GM18951 (cell line): ENCODE measurements around the gene KCNG4.
"Not testable (repeated sequence)": the region's sequence is repeated elsewhere in the genome, so short reads cannot be mapped to it uniquely, and the experiment has no call there.

ENCODE experiments used
- POLR2A ChIP-seq: IDR thresholded peaks from 4 replicates; pipeline ENCODE4 v1.6.1; 2011; ENCODE audit warnings: mild to moderate bottlenecking; ENCODE audit not compliant: insufficient read length, insufficient read depth; ENCODE audit errors: extremely low read depth
- in situ Hi-C: fragments of 300-500 bp; cut with MboI; formaldehyde crosslinking; loops from one replicate; pipeline ENCODE4 v1.12.0; 2022; ENCODE audit warnings: low sequenced_read_pairs, mixed read lengths, inconsistent platforms; ENCODE audit not compliant: unreplicated experiment

The KCNG4 gene

DNA sequence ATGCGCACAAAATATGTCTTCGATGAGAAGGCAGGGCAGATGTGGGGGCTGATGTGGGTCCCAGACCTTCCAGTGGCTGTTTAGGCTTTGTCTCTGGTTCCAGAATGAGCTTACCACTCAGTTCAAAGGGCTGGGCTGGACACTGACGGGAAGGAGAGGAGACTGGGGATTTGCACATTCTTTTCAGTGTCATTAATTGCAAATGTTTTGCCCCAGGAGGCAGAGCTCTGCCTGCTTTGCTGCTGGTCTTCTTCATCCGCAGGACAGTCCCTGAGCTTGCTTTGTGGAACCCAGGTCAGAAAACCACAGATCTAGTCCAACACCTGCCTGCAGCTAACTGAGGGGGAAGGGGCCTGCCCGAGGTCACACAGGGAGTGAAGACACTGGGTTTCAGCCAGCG is 20.9 kb downstream of the KCNG4 start:
- TF ChIP-seq POLR2A = no peak
- in situ Hi-C loops = no loop called here

DNA sequence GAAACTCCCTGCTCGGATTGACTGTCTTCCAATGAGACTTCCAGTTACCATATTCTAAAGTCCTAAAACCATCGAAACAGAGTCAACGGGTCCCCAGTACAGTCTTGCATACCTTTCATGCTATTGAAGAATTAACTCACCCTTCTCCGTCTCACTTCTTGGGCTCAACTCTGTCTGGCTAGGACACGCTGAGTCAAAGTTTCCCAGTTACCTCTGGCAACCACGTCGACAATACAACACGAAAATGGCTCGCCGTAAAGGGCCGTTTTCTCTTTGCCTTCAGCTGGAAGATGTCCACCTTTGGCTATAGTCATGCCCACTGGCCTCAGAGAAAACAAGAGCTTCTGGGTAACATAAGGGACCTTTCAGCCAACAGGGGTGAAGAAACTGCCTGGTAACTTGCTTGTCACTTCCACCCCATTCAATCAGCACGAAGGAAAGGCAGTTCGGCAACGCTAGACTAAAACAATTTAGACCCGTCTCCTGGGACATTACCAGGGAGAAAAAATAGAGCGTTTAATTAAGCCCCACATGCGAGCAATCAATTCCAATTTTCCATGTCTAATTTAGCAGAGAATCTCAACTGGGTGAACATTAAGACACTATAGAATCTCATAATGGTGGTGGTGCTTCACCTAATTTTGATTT is 21.5 kb downstream of the KCNG4 start:
- in situ Hi-C loops = no loop called here
- no peak for TF ChIP-seq POLR2A

DNA sequence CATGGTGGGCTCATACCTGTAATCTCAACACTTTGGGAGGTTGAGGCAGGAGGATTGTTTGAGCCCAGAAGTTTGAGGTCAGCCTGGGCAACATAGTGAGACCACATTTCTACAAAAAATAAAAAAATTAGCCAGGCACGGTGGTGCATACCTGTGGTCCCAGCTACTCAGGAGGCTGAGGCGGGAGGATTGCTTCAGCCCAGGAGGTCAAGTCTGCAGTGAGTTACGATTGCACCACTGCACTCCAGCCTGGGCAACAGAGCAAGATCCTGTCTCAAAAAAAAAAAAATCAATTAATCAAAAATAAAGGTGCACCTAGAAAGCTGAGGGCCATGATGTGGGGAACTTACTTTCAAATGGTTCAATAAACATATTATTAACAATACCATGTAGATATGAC is 23.7 kb downstream of the KCNG4 start:
- in situ Hi-C loops = not testable (repeated sequence)

DNA sequence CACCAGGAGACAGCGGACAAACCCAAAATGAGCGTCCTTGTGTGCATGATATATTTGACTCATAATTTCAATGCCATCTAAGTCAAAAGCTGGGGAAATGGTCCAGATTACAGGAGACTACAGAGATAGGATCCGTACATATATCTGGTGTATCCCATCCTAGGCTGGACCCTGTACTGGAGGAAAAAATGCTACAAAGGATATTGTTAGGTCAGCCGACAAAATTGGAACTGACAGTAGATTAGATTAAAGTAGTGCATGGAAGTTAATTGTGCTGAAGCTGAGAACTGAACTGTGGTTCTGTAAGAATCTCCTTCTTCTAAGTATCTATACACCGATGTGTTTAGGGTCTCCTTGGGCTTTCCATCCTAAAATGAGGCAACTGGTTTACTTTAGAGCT is 24.3 kb downstream of the KCNG4 start:
- TF ChIP-seq POLR2A = no peak
- in situ Hi-C loops = no loop called here

DNA sequence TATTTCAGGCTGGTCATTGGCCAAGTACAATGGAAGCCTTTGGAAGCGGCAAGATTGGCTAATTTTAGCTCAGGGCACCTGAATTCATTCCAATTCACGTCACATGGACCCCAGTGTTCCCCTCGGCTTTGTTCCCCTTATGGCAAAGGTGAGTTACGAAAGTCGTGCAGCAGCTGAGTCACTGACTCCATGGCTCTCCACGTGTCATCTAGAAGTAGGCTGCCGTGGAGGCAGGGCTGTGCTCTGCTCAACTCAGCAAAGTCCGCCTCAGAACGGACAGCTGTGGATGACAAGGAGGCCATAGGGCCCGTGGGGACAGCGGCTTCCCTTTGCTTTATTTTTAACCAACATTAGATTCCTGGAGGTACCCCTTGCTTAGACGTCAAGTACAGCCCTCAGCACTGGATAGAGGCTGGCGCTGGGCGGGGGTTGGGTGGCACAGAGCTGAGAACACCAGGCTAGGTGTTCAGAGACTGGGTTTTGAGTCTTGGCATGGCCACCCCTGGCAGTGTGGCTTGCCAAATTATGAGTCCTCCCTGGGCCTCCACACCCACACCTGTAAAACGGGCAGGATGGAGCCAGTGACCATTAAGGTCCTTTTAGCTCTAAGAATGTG is 25.3 kb downstream of the KCNG4 start:
- in situ Hi-C loops = no loop called here
- no peak for TF ChIP-seq POLR2A

DNA sequence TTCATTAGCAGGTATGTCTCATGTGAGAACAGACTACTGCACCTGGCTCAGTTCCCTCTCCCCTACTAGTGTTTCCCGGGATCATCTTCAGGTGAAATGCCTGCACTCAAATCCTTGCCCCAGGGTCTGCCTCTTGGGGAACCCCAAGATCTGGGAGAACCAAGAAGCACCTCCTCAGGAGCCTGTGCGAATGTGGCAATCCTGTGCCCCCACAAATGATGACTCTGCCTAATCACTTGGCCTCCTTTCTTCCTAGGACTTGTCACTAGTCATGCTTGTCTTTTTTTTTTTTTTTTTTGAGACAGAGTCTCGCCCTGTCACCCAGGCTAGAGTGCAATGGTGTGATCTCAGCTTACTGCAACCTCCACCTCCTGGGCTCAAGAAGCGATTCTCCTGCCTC is 27.2 kb downstream of the KCNG4 start:
- in situ Hi-C loops = no loop called here
- TF ChIP-seq POLR2A = no peak

DNA sequence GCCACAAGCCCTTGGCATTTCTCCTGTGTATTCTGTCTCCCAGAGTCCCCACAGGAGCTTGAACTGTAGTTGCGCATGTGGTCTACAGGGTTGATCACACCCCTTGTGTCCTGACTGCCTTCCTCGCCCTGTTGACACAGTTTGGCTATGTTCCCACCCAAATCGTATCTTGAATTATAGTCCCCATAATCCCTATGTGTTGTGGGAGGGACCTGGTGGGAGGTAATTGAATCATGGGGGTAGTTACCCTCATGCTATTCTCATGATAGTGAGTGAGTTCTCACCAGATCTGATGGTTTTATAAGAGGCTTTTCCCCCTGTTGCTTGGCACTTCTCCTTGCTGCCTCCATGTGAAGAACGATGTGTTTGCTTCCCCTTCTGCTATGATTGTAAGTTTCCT is 27.7 kb downstream of the KCNG4 start:
- in situ Hi-C loops = no loop called here
- TF ChIP-seq POLR2A = no peak

DNA sequence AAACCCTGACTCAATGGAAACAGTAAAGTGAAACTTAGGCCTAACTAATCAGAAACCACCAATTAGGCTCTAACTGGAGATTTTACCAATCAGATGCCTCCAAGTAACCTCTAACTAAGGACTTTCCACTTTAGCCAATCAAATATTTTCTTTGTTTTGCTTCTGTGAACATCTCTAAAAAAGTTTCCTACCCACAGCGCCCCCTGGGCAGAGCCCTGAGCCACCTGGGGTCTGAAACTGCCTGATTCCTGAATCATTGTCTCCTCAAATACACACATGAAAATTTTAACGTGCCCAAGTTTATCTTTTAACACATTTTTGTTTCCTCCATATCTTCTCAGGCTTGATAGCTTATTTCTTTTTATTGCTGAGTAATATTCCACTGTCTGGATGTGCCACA is 29.8 kb downstream of the KCNG4 start:
- in situ Hi-C loops = no loop called here
- TF ChIP-seq POLR2A = no peak

DNA sequence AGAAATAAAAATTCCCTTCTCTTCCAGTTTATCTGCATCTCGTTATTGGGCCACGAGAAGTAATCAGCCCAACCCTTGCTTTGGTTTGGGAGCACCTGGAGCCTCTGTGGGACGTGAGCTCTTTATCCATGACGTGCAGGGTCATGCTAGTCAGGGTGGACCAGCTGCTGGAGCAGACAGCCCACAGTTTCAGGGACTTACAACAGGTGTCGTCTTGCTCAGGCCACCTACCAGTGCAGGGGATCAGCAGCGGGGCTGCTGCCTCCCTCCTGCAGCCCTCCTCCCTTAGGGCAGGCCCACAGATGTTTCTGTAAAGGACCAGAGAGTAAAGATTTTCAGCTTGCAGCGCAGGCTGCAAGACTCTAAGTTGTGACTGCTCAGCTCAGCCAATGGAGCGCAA is 31.9 kb downstream of the KCNG4 start:
- in situ Hi-C loops = no loop called here
- no peak for TF ChIP-seq POLR2A

DNA sequence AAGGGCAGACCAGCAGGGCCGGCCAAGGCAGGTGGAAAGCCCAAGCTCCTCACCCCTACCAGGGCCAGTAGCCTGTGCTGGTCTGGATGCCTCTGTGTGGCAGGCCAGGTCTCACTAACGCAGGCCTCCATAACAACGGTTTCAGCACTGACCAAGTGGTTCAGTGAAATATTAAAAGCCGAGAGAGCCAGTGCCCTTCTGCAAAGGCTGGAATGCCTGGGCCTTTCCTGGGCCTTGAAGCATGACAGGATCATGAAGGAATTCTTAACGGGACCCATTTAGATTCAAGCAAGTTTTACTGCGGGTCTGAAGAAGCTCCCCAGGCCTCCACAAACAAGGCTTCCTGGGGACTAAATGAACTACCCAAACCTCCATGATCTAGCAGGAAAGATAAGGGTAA is 32.6 kb downstream of the KCNG4 start:
- TF ChIP-seq POLR2A = no peak
- in situ Hi-C loops = no loop called here

DNA sequence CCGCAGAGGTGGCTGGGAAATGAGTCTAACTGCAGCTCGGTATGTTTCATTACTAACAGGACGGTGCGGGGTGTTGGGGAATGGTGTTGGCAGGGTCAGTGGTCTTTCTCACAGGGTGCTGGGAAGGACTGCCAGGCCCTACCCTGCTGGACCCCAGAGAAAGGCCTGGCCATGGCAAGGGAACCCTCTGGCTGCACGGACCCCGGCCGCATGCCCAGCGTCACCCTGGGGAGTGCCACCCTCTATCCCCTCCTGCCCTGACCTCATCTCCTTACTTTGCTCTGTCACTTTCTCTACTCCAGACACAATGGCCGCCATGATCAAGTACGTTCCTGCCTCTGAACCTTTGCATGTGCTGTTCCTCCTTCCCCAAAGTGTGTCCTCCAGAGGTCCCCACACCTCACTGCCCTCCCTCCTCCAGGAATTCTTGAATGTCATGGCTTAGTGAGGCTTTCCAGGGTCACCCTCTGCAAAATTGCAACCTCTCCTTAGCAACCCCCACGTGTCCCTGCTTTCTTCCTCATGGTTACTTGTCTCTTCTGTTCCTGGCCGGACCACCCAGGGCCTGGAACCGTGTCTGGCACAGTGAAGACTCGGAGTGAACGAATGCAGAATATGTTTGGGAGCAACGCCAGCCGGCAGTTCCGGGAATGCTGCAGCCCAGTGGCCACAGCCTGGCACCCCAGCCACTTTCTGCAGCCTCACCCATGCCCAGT is 33.7 kb downstream of the KCNG4 start:
- in situ Hi-C loops = no loop called here
- TF ChIP-seq POLR2A = no peak

DNA sequence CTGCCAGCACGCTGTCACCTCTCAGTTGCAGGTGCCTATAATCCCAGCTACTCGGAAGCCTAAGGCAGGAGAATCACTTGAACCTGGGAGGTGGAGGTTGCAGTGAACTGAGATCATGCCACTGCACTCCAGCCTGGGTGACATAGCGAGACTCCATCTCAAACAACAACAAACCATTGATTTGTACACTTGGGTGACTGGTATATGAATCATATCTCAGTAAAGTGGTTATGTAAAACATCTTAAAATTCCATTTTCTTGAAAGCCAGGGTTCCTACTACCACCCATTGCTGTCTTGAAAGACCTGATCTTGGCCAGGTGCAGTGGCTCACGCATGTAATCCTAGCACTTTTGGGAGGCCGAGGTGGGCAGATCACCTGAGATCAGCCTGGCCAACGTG is 34.7 kb downstream of the KCNG4 start:
- in situ Hi-C loops = not testable (repeated sequence)

DNA sequence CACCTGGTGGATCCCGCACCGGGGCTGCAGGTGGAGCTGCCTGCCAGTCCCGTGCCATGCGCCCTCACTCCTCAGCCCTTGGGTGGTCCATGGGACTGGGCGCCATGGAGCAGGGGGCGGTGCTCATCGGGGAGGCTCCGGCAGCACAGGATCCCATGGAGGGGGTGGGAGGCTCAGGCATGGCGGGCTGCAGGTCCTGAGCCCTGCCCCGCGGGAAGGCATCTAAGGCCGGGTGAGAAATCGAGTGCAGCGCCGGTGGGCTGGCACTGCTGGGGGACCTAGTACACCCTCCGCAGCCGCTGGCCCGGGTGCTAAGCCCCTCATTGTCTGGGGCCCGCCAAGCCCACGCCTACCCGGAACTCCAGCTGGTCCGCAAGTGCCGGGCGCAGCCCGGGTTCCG is 35.3 kb downstream of the KCNG4 start:
- in situ Hi-C loops = not testable (repeated sequence)

DNA sequence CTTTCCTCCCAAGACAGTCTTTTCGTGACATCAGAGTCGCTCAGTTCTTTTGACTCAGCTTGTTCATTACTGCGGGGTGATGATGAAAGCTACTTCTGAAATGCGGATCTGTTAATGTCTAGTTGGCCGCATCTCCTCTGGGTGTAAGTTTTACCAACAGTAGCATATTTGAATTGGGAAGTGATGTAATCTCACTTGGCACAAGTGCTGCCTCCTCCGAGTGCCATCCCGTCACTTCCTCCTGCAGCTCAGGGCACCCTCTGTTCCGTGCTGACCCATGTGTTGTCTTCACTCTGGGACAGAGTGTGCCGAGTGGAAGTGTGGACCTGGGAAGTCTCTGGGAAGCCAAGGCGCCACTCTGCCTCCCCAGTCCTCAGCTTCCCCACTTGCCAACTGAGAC is 40.0 kb downstream of the KCNG4 start:
- no peak for TF ChIP-seq POLR2A
- in situ Hi-C loops = loop anchor here (25.0 kb wide), 1 partner anchor 238 kb away; the partner anchor contains the start of genes NECAB2 and OSGIN1
